Smooth muscle cell (in vitro differentiated cells): ENCODE data around the gene FMN2. TPM values are rescaled to one million over a fixed set of nuclear protein-coding genes. Genes with fewer than 3 reads are reported as not detected.

Experiments used
- DNase-seq: peaks from one replicate; lab custom pipeline; 2025; ENCODE audit not compliant: unreplicated experiment; lab: John Stamatoyannopoulos, UW
- H2AFZ ChIP-seq: fragments of 200-600 bp; sonication (generic); 2 replicates; pipeline ENCODE4 v1.6.0; 2016; ENCODE audit warnings: antibody characterized with exemption, low read depth, mild to moderate bottlenecking
- H3F3A ChIP-seq: fragments of 200-600 bp; sonication (generic); 2 replicates; pipeline ENCODE4 v1.6.0; 2017; ENCODE audit warnings: antibody characterized with exemption, low read depth
- H3K27ac ChIP-seq: fragments of 200-600 bp; sonication (generic); 2 replicates; pipeline ENCODE4 v1.5.1; 2016; ENCODE audit warnings: low read depth, mild to moderate bottlenecking
- H3K27me3 ChIP-seq: fragments of 200-600 bp; sonication (generic); 2 replicates; pipeline ENCODE4 v1.6.1; 2016; ENCODE audit warnings: low read depth, mild to moderate bottlenecking
- H3K36me3 ChIP-seq: fragments of 200-600 bp; sonication (generic); 2 replicates; pipeline ENCODE4 v1.5.1; 2016; ENCODE audit warnings: low read depth
- H3K4me1 ChIP-seq: fragments of 200-600 bp; sonication (generic); 2 replicates; pipeline ENCODE4 v1.5.1; 2016; ENCODE audit warnings: low read depth
- H3K4me2 ChIP-seq: fragments of 200-600 bp; sonication (generic); 2 replicates; pipeline ENCODE4 v1.6.0; 2016; ENCODE audit warnings: mild to moderate bottlenecking
- H3K4me3 ChIP-seq: fragments of 200-600 bp; sonication (generic); 2 replicates; pipeline ENCODE4 v1.5.1; 2016; ENCODE audit warnings: mild to moderate bottlenecking
- H3K79me2 ChIP-seq: fragments of 200-600 bp; sonication (generic); 2 replicates; pipeline ENCODE4 v1.6.0; 2016; ENCODE audit warnings: low read depth, mild to moderate bottlenecking
- H3K9ac ChIP-seq: fragments of 200-600 bp; sonication (generic); 2 replicates; pipeline ENCODE4 v1.6.0; 2016; ENCODE audit warnings: low read depth
- H3K9me3 ChIP-seq: fragments of 200-600 bp; sonication (generic); replicated peaks from 2 replicates; pipeline ENCODE4 v1.5.1; 2016; ENCODE audit warnings: low read depth
- H4K20me1 ChIP-seq: fragments of 200-600 bp; sonication (generic); 2 replicates; pipeline ENCODE4 v1.6.0; 2016; ENCODE audit warnings: low read depth
- WGBS: methylation state at CpG from one replicate; pipeline ENCODE4 v1.1.7; 2016; ENCODE audit warnings: low lambda C conversion rate; 5-methylcytosine and 5-hydroxymethylcytosine counted together
- polyA plus RNA-seq: library from polyadenylated mRNA; unstranded; fragments of >200 nt; fragmentation: Nextera tagmentation; extraction: Ambion mirVana; gene quantifications from 2 replicates; pipeline ENCODE4 v1.2.1, GENCODE V29; 2016
- total RNA-seq: library from RNA; depleted of rRNA; stranded (reverse); fragments of >200 nt; gene quantifications from 2 replicates; pipeline ENCODE4 v1.2.3, GENCODE V29; 2014
- TF ChIP-seq, protein P1 (sequence below): fragments of 200-600 bp; sonication (generic); IDR thresholded peaks from 2 replicates; pipeline ENCODE4 v1.5.1; 2017; ENCODE audit warnings: borderline replicate concordance, mild to moderate bottlenecking, antibody characterized with exemption; ENCODE audit not compliant: insufficient read depth, poor library complexity, severe bottlenecking

The FMN2 gene
- total and polyA plus RNA-seq, 2 experiments from 2014 or later = 1.9 to 6.2 TPM

DNA sequence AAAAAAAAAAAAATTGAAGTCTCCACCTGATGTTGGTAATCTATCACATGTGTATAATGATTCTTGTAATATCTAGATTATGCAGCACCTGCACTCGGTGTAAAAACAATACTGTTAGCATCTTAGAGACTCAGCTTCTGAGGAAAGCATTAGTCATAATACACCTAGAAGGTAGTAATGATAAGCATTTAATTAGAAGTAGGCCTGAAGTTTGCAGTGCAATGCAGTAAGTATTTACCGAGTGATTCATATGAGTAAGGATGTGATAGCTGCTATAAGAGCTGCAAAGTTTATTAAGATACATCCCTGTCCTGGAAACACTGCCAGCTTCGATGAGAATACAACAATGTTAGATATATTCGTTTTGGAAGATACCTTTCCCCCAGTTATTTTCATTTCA, 323.8 kb downstream of the FMN2 start:
- H3K9me3 ChIP-seq = no peaks in the 10 kb centered on the region
- H2AFZ ChIP-seq = no peak overlapping the region
- no peak overlapping the region for H3K27ac ChIP-seq
- DNase-seq = no peak
- H3K9ac ChIP-seq = no peak overlapping the region
- H3K79me2 ChIP-seq = no peaks in the 10 kb centered on the region
- no peak overlapping the region for H3K4me3 ChIP-seq
- no peaks in the 10 kb centered on the region for H4K20me1 ChIP-seq
- TF ChIP-seq, protein P1, sequence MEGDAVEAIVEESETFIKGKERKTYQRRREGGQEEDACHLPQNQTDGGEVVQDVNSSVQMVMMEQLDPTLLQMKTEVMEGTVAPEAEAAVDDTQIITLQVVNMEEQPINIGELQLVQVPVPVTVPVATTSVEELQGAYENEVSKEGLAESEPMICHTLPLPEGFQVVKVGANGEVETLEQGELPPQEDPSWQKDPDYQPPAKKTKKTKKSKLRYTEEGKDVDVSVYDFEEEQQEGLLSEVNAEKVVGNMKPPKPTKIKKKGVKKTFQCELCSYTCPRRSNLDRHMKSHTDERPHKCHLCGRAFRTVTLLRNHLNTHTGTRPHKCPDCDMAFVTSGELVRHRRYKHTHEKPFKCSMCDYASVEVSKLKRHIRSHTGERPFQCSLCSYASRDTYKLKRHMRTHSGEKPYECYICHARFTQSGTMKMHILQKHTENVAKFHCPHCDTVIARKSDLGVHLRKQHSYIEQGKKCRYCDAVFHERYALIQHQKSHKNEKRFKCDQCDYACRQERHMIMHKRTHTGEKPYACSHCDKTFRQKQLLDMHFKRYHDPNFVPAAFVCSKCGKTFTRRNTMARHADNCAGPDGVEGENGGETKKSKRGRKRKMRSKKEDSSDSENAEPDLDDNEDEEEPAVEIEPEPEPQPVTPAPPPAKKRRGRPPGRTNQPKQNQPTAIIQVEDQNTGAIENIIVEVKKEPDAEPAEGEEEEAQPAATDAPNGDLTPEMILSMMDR = no peak
- H3K36me3 ChIP-seq = no peaks in the 10 kb centered on the region
- 68% methylated on average over 4 of the region's 4 CpGs for WGBS
- no peaks in the 10 kb centered on the region for H3K4me1 ChIP-seq
- no peaks in the 10 kb centered on the region for H3F3A ChIP-seq
- no peak overlapping the region for H3K4me2 ChIP-seq
- no peaks in the 10 kb centered on the region for H3K27me3 ChIP-seq

DNA sequence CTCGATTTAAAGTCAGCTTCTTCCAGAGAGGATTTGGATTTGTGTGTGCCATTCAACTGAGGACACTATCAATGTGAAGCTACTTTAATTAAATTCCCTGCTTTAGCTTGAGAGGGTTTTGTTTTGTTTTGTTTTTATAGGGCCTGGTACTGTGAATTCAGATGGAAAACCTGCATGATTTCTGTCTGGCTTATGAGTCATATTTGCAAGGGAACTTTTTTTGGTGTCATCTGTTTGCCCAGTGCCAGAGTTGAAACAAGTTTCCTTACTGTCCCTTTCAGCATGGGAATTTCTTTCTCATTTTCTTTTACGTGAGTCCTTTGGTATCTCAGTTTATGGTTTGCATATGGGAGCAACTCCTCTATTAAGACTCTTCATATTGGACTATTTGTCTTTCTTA, 325.6 kb downstream of the FMN2 start:
- H3F3A ChIP-seq = no peaks in the 10 kb centered on the region
- no peaks in the 10 kb centered on the region for H4K20me1 ChIP-seq
- 44% methylated on average over 2 of the region's 2 CpGs for WGBS
- H3K79me2 ChIP-seq = no peaks in the 10 kb centered on the region
- H3K4me2 ChIP-seq = peak overlapping the region; percentile 2
- H3K27ac ChIP-seq = peak overlapping the region; percentile 2
- H3K4me3 ChIP-seq = no peak overlapping the region
- TF ChIP-seq, protein P1 = no peak
- no peak overlapping the region for H3K9ac ChIP-seq
- DNase-seq = no peak
- H3K9me3 ChIP-seq = no peaks in the 10 kb centered on the region
- no peak overlapping the region for H2AFZ ChIP-seq
- H3K4me1 ChIP-seq = no peaks in the 10 kb centered on the region
- no peaks in the 10 kb centered on the region for H3K36me3 ChIP-seq
- no peaks in the 10 kb centered on the region for H3K27me3 ChIP-seq

GRCh38 chr1:240420766-240421165, 329.1 kb downstream of the FMN2 start:
- WGBS = 96% methylated on average over 5 of the region's 5 CpGs

More at GRCh38 chr1:240420766-240421165, 329.1 kb downstream of the FMN2 start:
- Histone ChIP-seq H3K27me3 (no peaks in the 10 kb centered on the region), H3K4me1 (no peaks in the 10 kb centered on the region), H3K4me2 (no peak overlapping the region), H3F3A (no peaks in the 10 kb centered on the region), H3K27ac (no peak overlapping the region), H4K20me1 (no peaks in the 10 kb centered on the region), H3K36me3 (no peaks in the 10 kb centered on the region), H3K4me3 (no peak overlapping the region), H2AFZ (no peak overlapping the region), H3K9me3 (no peaks in the 10 kb centered on the region), H3K9ac (no peak overlapping the region), H3K79me2 (no peaks in the 10 kb centered on the region)
- DNase-seq = no peak
- TF ChIP-seq, protein P1 = no peak
